GM21390 (cell line): ENCODE measurements around the gene CARD9.

Experiments used
- ATAC-seq: cut with Tn5 transposase; IDR thresholded peaks from one replicate; pipeline ENCODE4 v1.9.1; 2021; ENCODE audit not compliant: unreplicated experiment

The CARD9 gene

GRCh38 chr9:136351252-136351800, 22.1 kb downstream of the CARD9 start:
- ATAC-seq, result no peak

DNA sequence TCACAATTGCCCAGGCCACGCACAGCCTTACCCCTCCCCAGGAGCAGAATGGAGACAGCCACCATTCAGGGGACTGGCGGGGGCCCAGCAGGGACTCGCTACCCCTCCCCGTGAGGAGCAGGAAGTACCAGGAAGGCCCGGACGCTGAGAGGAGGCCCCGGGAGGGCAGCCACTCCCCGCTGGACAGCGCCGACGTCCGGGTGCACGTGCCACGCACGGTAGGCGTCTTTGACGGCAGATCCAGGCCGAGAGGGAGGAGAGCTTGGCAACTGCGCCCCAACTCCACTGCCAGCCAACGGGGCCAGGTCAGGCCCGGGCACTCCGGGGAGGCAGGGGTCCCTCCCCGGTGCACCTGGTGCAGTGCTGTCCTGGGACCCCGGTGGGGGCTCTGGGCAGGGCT, 23.9 kb downstream of the CARD9 start:
- ATAC-seq, result no peak

- no peak for ATAC-seq
Measured at GRCh38 chr9:136348691-136349090, 24.8 kb downstream of the CARD9 start.

DNA sequence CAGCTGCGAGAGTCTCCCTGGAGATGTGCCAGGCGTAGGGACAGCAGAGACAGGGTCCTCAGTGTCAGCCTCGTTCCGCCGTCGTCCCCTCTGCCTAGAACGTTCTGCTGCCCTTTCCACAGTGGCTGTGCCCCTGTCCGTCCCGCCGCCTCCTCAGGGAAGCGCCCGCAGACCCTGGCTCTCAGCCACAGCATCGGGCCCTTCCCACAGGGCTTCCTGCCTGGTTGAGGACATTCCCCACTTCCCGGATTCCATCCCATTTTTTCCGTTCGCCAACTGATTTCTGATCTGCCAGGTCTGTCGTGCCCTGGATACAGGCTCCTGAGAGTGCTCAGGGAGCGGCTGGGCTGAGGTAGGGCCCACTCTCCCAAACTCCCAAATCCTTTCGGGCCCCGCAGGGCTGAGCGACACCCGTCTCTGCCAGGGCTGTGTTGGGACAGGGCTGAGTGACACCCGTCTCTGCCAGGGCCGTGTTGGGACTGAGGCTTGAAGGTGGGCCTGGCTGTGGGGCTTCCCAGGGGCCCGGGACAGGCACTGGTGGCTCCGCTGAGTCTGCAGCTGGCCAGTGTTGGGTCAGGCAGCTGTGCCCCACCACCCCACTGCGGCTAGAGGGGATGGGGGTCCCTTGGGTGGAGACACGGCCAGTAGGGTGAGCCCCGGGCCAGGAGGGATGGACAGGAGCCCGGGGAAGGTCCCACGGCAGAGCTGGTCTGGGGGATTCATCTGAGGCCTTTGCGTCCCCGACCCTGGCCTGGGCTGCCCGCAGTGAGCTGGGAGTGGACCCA, 25.8 kb downstream of the CARD9 start:
- ATAC-seq, result no peak

GRCh38 chr9:136346927-136347465, 26.5 kb downstream of the CARD9 start:
- ATAC-seq, result no peak

DNA sequence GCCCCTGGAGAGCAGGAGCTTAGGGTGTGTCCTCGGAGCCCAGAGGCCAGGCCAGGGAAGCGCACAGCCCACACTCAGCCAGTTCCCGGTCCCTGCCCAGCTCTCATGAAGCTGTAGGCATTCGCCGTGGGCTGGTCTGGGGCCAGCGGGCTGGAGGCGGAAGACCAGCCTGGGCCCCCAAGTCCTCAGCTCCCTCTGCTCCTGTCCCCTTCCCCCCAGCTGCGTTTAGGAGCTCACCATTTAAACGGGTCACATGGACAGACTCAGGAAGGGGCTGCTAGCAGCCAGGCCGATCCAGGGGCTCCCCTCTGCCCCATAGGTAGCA, 27.4 kb downstream of the CARD9 start:
- no peak for ATAC-seq

DNA sequence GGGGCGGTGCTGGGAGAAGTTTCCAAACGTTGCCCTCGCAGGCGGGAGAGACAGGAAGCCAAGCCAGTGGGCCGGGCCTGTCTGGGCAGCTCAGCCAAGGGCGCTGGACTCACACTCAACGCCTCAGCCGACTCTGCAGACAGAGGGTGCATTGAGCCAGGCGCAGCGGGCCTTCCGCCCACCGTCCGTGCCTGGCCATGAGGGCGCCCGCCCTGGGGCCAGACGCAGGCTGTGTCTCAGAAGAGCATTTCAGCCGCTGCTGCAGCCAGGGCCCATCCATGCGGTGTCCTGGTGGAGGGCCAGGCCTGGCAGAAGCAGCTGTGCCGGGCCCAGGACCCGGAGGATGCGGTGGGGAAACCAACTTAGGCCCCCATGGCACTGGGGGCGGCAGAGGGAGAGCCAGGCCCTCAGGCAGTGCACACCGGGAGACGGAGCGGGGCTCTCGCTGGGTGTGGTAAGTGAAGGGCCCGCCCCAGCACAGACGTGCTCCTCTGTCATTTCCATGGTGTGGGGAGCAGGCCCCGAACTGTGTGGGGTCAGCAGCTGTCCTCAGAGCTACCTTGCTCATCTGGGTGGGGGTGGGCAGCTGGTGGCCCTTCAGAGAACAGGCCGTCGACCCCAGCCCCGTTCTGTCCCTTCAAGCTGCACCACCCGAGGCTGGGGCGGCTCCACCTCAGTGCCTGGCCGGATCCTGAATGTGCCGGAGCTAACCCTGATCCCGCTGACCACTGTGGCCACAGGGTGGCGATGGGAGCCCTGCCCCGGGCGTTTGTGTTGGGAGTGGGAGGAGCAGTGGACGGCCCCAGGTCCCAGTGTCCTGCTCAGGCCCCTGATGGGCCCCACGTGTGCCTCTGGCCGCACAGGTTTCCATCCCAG, 27.9 kb downstream of the CARD9 start:
- no peak for ATAC-seq

DNA sequence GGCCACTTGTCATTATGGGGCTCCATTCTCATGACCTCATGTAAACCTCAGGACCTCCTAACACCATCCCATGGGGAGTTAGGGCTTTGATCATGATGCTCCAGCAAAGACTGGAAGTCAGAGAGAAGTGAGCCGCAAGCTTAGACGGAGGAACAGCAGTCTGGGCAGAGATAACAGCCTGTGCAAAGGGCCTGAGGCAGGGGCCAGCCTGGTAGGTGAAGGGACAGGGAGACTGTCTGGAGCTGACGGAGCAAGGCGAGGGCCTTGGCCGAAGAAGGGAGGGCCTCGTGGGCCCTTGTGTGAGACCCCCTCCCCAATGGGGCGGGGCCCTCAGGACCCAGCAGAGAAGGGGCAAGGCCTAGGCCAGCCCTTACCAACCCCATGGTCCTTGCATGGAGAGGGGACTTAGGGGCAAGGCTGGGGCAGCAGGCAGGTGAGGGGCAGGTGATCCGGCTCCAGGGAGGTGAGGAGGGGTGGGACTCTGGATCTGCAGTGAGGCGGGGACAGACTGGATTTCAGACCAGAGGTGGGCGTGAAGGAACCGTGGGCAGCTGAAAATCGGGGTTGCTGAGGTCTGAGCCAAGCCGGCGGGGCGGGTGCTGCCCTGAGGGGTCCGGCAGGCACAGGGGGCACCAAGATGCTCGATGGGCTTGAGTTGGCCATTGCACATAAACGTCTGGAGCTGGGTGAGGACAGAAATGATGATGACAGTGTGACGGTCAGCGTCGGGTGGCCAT, 28.8 kb downstream of the CARD9 start:
- ATAC-seq, result no peak

GRCh38 chr9:136343884-136344269, 29.6 kb downstream of the CARD9 start:
- no peak for ATAC-seq

- no peak for ATAC-seq
Measured at GRCh38 chr9:136343121-136343883, 30.2 kb downstream of the CARD9 start.

- no peak for ATAC-seq
Measured at GRCh38 chr9:136342181-136343120, 31.0 kb downstream of the CARD9 start.

GRCh38 chr9:136341769-136342168, 31.7 kb downstream of the CARD9 start:
- ATAC-seq, result no peak

- ATAC-seq, result no peak
Measured at GRCh38 chr9:136341042-136341655, 32.3 kb downstream of the CARD9 start.

DNA sequence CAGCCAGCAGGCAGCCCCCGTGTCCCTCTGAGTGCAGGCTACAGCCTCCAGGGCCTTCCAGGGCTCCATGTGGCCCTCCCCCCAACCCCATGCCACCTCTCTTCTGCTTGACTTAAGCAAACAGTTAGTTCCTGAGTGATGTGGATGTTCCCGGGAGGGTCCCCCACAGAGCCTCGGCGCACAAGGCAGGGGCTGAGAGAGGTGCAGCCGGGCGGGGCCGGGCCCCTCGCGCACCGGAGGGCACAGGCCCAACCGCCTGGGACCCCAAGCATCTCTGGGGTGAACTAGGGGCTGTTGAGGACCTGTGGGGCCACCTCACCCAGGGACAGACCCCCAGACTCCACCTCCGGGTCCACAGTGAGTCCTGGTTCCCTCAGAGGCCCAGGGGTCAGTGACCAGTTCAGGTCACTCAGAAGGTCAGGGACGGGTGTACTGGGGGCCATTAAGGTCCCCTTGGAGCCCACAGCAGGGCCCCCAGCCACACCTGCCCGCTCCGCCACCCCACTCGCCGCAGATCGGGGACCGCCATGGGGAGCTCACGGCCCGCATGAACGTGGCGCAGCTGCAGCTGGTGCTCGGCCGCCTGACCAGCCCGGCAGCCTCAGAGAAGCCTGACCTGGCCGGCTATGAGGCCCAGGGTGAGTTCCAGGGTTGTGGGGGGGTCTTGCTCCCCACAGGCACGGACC, 33.0 kb downstream of the CARD9 start:
- no peak for ATAC-seq

GRCh38 chr9:136339958-136340310, 33.5 kb downstream of the CARD9 start:
- ATAC-seq, result no peak

GRCh38 chr9:136339173-136339957, 34.1 kb downstream of the CARD9 start:
- ATAC-seq, result no peak

- ATAC-seq, result no peak
Measured at GRCh38 chr9:136338511-136338910, 35.0 kb downstream of the CARD9 start.
